ENCODE measurements around the gene EP300. TPM values are rescaled to one million over a fixed set of nuclear protein-coding genes. Genes with fewer than 3 reads are reported as not detected.
"Not testable (repeated sequence)": the region's sequence is repeated elsewhere in the genome, so short reads cannot be mapped to it uniquely, and the experiment has no call there.

Gene EP300
- total RNA-seq, 2 donors from 2014 or later: 63.0 to 67.6 TPM

GRCh38 chr22:41074941-41075710 is 17.3 kb upstream of the EP300 start:
- DNase-seq (no peak), ATAC-seq (no peak)
- intact Hi-C loops (cut with DNase I, micrococcal nuclease): no loop called here

GRCh38 chr22:41075946-41076345 is 16.4 kb upstream of the EP300 start:
- DNase-seq (no peak), ATAC-seq (no peak)
- intact Hi-C loops (cut with DNase I, micrococcal nuclease): no loop called here

- ATAC-seq: no peak
- intact Hi-C loops (cut with DNase I, micrococcal nuclease): no loop called here
- no peak for DNase-seq
These were observed 15.5 kb upstream of the EP300 start for GRCh38 chr22:41076857-41077256.

DNA sequence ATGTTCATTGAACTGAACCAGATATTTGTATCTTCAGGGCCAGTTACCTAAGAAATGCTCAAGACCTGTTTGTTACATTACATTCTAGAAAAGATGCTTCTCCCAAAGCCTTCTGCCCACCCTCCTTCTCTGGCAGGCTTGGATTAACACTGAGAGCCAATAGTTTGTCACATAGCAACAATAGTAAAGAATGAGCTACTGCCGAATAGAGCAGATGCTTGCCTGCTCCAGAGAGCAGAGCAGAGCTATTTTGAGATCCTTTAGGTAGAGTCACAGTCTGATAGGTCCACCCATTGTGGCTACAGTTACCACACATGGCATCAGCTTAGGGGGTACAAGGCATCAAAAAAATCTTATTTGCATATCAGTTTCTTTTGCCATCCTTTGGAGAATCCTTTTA is 13.5 kb upstream of the EP300 start:
- ATAC-seq (no peak), DNase-seq (no peak)
- intact Hi-C loops (cut with DNase I, micrococcal nuclease): no loop called here

DNA sequence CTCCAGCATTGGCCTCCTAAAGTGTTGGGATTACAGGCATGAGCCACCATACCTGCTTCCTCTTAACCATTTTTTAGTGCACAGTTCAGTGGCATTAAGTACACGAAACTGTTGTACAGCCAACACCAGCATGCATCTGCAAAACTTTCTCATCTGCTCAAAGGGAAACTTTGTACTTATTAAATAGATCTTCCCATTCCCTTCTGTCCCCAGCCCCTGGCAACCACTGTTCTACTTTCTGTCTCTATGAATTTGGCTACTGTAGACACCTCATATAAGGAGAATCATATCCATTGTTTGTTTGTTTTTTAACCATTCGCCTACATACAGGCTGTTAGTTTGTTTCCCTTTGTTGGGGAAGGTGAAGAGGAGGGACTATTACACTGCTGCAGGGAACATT is 6.5 kb upstream of the EP300 start:
- no peak for DNase-seq
- intact Hi-C loops (cut with DNase I, micrococcal nuclease): no loop called here
- no peak for ATAC-seq

GRCh38 chr22:41091132-41092022 is 1.0 kb upstream of the EP300 start:
- ATAC-seq: peak; percentile 89
- intact Hi-C loops (cut with DNase I, micrococcal nuclease): loop anchor here (5.0 to 10.0 kb wide), 2 partner anchors 137 to 139 kb away; partner anchors contain the start of gene RBX1 (in 2 of the 2)
- peak; percentile 99 for DNase-seq

DNA sequence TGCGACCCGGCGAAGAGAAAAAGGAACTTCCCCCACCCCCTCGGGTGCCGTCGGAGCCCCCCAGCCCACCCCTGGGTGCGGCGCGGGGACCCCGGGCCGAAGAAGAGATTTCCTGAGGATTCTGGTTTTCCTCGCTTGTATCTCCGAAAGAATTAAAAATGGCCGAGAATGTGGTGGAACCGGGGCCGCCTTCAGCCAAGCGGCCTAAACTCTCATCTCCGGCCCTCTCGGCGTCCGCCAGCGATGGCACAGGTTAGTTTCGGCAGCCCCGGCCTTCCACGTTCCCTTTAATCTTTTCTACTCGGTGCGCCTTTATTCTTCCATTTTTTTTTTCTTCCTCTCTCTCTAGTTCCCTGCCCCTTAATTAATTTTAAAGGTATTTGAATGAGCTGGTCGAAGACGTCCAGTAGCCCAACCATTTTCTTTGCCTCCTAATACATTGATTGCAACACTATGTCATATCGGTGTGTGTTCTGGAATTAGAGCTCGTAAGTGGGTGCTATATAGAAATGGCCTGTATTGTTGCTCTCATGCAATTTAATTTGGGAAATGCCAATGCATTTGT is 537 bp downstream of the EP300 start:
- DNase-seq (peak; percentile 29 to 55), ATAC-seq (no peak)
- intact Hi-C loops (cut with DNase I, micrococcal nuclease): loop anchor here (5.0 to 10.0 kb wide), 2 partner anchors 138 to 141 kb away; partner anchors contain the start of gene RBX1 (in 2 of the 2)

- intact Hi-C loops (cut with DNase I, micrococcal nuclease): loop anchor here (5.0 to 10.0 kb wide), 2 partner anchors 139 to 142 kb away; partner anchors contain the start of gene RBX1 (in 2 of the 2)
- ATAC-seq (no peak), DNase-seq (peak in 1 of 2 donors; percentile 32)
These were observed 1.7 kb downstream of the EP300 start for GRCh38 chr22:41094041-41094593.

- ATAC-seq (no peak), DNase-seq (no peak)
- intact Hi-C loops (cut with DNase I, micrococcal nuclease): loop anchor here in 1 of 2 donors (10.0 kb wide), 1 partner anchor 142 kb away; the partner anchor contains the start of gene RBX1
These were observed 4.0 kb downstream of the EP300 start for GRCh38 chr22:41096391-41096790.

DNA sequence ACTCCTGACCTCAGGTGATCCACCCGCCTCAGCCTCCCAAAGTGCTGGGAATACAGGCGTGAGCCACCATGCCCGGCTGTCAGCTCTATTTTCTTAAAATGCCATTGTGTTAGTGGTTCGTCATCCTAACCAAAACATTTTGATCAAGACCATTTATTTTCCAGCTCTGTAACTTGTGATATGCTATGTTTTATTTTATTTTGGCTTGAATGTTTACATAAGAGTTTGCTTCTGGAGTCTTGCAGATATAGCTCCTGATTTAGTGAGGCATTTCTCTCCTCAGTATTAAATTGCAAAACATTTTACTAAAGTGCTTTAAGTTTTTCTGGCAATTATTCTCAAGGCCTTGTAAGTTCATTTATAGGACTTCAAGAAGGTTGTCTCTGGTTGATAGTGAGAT is 4.4 kb downstream of the EP300 start:
- no peak for ATAC-seq
- no peak for DNase-seq
- intact Hi-C loops (cut with DNase I, micrococcal nuclease): loop anchor here in 1 of 2 donors (10.0 kb wide), 1 partner anchor 142 kb away; the partner anchor contains the start of gene RBX1

GRCh38 chr22:41099036-41099435 is 6.6 kb downstream of the EP300 start:
- intact Hi-C loops (cut with DNase I, micrococcal nuclease): loop anchor here in 1 of 2 donors (10.0 kb wide), 1 partner anchor 144 kb away; the partner anchor contains the start of gene RBX1
- ATAC-seq (no peak), DNase-seq (no peak)

GRCh38 chr22:41106122-41106968 is 14.0 kb downstream of the EP300 start:
- DNase-seq: no peak
- intact Hi-C loops (cut with DNase I, micrococcal nuclease): no loop called here
- no peak for ATAC-seq

DNA sequence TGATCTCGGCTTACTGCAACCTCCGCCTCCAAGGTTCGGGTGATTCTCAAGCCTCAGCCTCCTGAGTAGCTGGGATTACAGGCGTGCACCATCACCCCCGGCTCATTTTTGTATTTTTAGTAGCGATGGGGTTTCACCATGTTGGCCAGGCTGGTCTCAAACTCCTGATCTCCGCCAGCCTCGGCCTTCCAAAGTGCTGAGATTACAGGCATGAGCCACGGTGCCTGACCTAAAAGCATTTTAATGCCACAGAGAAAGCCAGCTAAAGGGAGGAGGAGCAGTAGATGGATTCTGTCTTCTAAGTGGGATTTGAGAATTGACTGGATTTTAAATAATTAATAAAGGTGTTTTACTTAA is 14.6 kb downstream of the EP300 start:
- ATAC-seq; intact Hi-C loops (cut with DNase I, micrococcal nuclease); DNase-seq: not testable (repeated sequence)

- intact Hi-C loops (cut with DNase I, micrococcal nuclease): no loop called here
- ATAC-seq: no peak
- no peak for DNase-seq
These were observed 18.6 kb downstream of the EP300 start for GRCh38 chr22:41110968-41111367.

DNA sequence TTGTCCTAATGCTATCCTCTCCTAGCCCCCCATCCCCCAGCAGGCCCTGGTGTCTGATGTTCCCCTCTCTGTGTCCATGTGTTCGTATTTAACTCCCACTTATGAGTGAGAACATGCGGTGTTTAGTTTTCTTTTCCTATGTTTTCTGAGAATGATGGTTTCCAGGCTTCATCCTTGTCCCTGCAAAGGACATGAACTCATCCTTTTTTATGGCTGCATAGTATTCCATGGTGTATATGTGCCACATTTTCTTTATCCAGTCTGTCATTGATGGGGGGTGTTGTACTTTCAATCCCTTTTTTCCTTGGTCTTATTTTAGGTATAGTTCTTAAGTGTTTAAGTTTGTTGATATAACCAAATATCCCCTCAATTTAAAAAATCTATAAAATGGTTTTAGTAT is 23.9 kb downstream of the EP300 start:
- intact Hi-C loops (cut with DNase I, micrococcal nuclease): no loop called here
- DNase-seq (no peak), ATAC-seq (no peak)

GRCh38 chr22:41117127-41117965 is 25.0 kb downstream of the EP300 start:
- intact Hi-C loops (cut with DNase I, micrococcal nuclease): no loop called here
- no peak for ATAC-seq

GRCh38 chr22:41123151-41123550 is 30.8 kb downstream of the EP300 start:
- ATAC-seq: no peak
- intact Hi-C loops (cut with DNase I, micrococcal nuclease): loop anchor here in 1 of 2 donors (10.0 kb wide), 1 partner anchor 198 kb away; no protein-coding TSS in a partner anchor
- no peak for DNase-seq

More at GRCh38 chr22:41117127-41117965, 25.0 kb downstream of the EP300 start:
- no peak for DNase-seq
